HG03159 (cell line): ENCODE data around the gene CCL5.
"Not testable (repeated sequence)": the region's sequence is repeated elsewhere in the genome, so short reads cannot be mapped to it uniquely, and the experiment has no call there.

Experiments used
- ATAC-seq: cut with Tn5 transposase; IDR thresholded peaks from one replicate; pipeline ENCODE4 v1.9.1; 2021; ENCODE audit warnings: mild to moderate bottlenecking, moderate library complexity; ENCODE audit not compliant: unreplicated experiment

Gene CCL5

GRCh38 chr17:35900280-35900679, 20.1 kb upstream of the CCL5 start:
- ATAC-seq, result no peak

- ATAC-seq, result no peak
Measured at GRCh38 chr17:35898283-35899070, 18.3 kb upstream of the CCL5 start.

DNA sequence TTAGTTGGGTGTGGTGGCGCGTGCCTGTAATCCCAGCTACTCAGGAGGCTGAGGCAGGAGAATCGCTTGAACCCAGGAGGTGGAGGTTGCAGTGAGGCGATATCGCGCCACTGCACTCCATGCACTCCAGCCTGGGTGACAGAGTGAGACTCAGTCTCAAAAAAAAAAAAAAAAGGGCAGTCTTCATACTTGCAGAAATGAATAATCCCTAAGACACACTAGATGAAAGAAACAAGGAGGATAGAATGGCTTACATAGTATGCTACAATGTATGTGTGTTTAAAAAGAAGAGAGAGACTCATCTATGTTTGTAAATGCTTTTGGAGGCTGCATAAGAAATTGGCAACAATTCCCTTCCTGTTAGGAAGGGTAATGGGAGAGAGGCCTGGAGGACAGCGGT, 17.6 kb upstream of the CCL5 start:
- not testable (repeated sequence) for ATAC-seq

DNA sequence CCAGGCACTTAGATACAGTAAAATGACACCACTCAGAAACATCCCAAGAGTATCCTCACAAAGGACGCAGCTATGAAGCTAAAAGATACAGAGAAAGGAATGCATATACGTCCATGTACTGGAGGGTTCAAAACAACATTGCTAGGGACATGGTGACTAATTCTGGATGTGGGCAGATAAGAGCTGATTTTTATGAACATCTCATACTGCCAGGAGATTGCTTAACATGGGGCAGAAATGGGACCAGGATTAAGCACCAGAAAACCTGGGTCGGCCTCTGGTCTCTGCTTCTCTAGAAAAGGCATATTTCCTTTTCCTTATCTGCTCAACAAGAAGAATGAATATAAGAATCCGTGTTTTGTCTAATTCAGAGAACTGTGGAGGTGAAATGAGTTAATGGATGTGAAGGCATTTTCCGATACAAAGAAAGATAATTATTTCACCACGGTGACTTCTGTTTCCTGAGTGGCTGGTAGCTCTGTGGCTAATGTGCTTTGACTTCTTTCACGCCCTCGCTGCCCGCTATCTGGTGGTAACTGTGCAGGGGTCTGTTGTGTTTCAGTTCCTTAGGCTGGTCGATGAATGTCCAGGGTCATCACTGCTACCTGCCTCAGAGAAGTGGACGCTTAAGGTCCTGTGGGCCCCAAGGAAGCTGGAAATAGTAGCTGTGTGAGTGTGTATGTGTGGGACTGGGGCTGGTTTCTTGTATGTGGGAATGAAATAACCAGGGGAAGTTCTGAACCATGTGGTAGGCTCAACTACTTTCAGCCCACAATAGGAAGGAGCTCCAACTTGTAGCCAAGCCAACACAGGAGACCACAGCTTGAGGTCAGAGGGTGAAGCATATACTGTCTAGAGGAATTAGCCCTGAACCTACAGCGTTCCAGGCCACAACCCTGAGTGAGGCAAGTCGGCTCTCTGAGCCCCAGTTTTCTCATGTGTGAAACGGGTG, 15.8 kb upstream of the CCL5 start:
- ATAC-seq, result no peak

GRCh38 chr17:35894206-35894605, 14.0 kb upstream of the CCL5 start:
- ATAC-seq, result no peak

DNA sequence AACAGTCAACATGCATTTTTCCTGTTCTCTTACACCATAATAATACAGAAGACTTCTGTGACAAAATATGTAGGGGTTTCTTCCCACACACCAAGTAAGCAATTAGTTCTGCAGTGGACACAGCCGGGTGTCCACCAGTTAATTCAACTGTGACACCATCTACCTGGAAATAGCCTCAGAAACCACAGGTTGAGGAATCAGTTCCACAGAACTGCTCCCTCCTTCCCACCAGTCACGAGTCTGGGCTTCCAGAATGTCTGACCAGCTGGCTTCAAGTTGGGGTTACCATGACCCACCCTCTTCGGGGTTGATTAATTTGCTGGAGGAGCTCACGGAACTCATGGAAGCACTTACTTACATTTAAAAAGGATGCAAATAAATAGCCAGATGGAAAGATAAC, 13.6 kb upstream of the CCL5 start:
- no peak for ATAC-seq

DNA sequence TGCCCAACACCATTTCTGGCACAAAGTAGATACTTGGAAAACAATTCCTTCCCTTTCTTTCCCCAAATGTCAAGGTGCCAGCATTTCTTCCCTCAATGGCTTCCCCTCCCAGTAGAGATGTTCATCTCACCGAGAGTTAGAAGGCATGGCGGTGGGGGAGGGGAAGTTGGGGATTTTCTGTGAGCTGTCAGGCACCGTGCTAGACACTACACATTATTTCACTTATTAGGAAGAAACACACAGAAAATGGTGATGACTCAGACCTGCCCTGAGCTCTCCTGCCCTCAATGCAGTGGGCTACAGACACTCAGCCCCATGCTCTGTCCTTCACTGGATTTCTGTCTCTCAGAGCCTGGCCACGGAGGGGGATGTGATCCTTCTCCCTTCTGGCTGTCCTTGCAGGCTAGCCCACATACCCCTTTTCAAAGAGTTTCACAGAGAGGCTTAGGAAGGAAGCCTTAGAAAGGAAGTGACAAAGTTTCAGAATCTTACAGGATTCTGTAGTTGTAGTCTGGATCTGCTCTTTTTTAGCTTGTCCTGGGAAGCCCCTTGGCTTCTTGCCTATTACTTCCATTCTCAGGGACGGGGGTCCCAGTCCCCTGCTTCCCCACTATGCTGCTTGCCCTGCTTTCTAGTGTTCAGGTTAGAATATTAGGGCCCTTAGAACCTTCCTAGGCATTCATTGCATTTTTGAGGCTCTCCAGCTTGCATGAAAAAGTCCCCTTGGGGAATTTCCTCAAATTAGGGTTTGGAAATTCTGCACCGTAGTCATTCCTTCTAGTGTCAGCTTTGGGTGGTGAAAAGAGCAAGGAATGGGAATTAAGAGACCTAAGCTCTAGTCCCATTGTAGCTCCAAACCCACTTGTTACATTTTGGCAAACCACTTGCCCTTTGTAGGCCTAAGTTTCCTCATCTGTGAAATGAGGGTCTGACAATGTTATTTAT, 12.2 kb upstream of the CCL5 start:
- no peak for ATAC-seq

- no peak for ATAC-seq
Measured at GRCh38 chr17:35891269-35891668, 11.1 kb upstream of the CCL5 start.

- no peak for ATAC-seq
Measured at GRCh38 chr17:35890774-35891155, 10.6 kb upstream of the CCL5 start.

- ATAC-seq, result no peak
Measured at GRCh38 chr17:35889818-35890773, 9.9 kb upstream of the CCL5 start.

DNA sequence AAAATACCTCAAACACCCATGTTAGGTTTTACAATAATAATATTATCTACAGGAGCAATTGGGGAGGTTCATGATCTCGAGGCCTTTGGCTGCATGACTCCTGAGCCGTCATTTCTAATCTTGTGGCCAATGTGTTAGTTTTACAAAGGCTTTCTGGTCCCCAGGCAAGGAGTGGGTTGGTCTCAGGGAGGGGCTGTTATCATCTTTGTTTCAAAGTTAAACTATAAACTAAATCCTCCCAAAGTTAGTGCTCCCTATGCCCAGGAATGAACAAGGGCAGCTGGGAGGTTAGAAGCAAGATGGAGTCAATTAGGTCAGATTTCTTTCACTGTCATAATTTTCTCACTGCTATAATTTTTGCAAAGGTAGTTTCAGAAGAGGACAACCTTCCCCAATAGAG, 9.1 kb upstream of the CCL5 start:
- no peak for ATAC-seq

GRCh38 chr17:35878361-35878760, 1.8 kb downstream of the CCL5 start:
- ATAC-seq, result no peak

DNA sequence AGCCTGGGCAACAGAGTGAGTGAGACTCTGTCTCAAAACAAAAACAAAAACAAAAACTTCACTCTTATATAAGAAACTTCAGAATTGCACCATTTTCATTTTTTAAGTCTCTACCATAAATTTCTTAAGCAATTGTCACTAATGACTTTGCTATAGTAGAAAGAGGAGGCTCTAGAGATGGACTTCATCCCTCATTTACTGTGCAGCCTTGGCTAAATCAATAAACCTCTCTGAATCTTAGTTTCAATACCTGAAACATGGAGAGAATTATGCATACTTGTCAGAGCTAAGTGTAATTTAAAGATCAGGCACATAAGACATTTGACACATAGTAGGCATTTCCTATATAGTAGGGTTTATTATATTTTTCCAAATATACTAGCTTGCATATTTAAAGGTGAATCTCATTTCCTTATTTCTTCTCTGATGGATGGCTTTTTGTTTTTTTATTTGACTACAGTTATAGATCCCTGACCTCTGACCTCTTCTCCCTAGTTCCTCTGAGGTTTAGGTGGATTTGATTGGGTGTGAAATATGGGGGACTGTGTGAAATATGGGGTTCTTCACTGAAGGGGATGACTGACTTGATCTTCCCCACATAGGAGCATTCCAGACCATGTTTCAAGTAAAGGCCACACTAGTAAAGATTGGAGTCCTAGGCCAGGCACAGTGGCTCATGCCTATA, 2.7 kb downstream of the CCL5 start:
- no peak for ATAC-seq

- ATAC-seq, result no peak
Measured at GRCh38 chr17:35876534-35876933, 3.6 kb downstream of the CCL5 start.

DNA sequence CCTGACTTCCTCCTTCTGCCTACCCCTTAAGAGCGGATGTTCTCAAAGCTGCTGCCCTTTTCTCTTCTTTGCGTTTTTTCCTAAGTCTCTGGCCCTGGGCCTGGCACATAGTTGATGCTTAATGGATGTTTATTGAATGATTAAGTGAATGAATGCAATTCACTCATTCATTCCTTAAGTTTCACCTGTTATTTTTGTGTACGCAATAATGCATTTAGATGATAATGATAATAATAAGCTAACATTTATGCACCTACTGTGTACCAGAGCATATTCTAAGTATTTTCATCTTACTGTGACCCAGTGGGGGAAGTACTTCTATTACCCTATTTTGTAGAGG, 4.4 kb downstream of the CCL5 start:
- ATAC-seq, result no peak

GRCh38 chr17:35875072-35875799, 4.9 kb downstream of the CCL5 start:
- ATAC-seq, result no peak

- no peak for ATAC-seq
Measured at GRCh38 chr17:35872196-35872980, 7.8 kb downstream of the CCL5 start.
